Adrenal gland (tissue), 5 donors: ENCODE data around the gene EIF1AX.

Experiments used
- CTCF ChIP-seq, 6 experiments: fragments of 450-650 bp in 4 of 6; fragments of 200-600 bp in 2 of 6; sonication (generic) in 1 of 6; IDR thresholded peaks; 1 replicate in 5 of 6; 2 replicates in 1 of 6; pipeline versions ENCODE4 v1.5.1 to v1.8.0; 2016 to 2021; ENCODE audit warnings: antibody characterized with exemption in 6 of 6, mild to moderate bottlenecking in 2 of 6, moderate library complexity in 1 of 6
- POLR2A ChIP-seq, 2 donors: fragments of 450-650 bp; IDR thresholded peaks; one replicate each; pipeline ENCODE4 v1.6.1; 2017; ENCODE audit warnings: antibody characterized with exemption in 2 of 2, mild to moderate bottlenecking in 2 of 2, moderate library complexity in 1 of 2
- donor health status: DM: no; HTN: no; CAD: no.

GRCh38 chrX:20091499-20091898 is 50.1 kb downstream of the EIF1AX start:
- no peak for TF ChIP-seq POLR2A (IDR thresholded peaks at IDR 0.05)
- TF ChIP-seq CTCF (IDR thresholded peaks at IDR 0.05) = no peak
